Measurements from ENCODE around the gene MAP3K14. TPM values are rescaled to one million over a fixed set of nuclear protein-coding genes. Genes with fewer than 3 reads are reported as not detected.

The MAP3K14 gene
- total RNA-seq, 1 experiment from 2014 or later: 7.8 TPM

GRCh38 chr17:45222289-45222995 lies 94.4 kb downstream of the MAP3K14 start:
- Mint-ChIP-seq H3K36me3 (ENCODE audit: insufficient read depth in 1 of 3, low read depth in 3 of 3) (no peaks in the 10 kb centered on the region), H3K27ac (0 out of 7 replicates have a peak overlapping the region, but pooled peaks of 1 of the 3 experiments have one; percentile 15), H3K4me1 (peaks cover 18 to 39% of the 10 kb centered on the region in 2 experiments), H3K27me3 (ENCODE audit: low read depth) (peaks cover 78% of the 10 kb centered on the region), H3K9me3 (no peaks in the 10 kb centered on the region; a peak in 1 of 5 replicates), H3K4me3 (peak overlapping the region; percentile 66 to 84)
- H4K20me1 ChIP-seq (ENCODE audit: control insufficient read depth, insufficient read depth, insufficient read length): no peaks in the 10 kb centered on the region
- H3K9ac ChIP-seq (ENCODE audit: extremely low read depth, insufficient read length, low read length): no peak overlapping the region
- H3K4ac ChIP-seq (ENCODE audit: low read depth, low read length): no peak overlapping the region
- H3K14ac ChIP-seq (ENCODE audit: insufficient read depth, low read length): no peak overlapping the region
- H3K23ac ChIP-seq (ENCODE audit: insufficient read length, low read depth, low read length): no peak overlapping the region
- no peak overlapping the region for H3K27ac ChIP-seq (ENCODE audit: insufficient read length, low read depth, low read length)
- H2AK5ac ChIP-seq (ENCODE audit: insufficient read length, low read length): no peak overlapping the region
- H2BK15ac ChIP-seq (ENCODE audit: low read depth, low read length): no peak overlapping the region
- H4K8ac ChIP-seq (replicated peaks; ENCODE audit: insufficient read length, low read depth, low read length): no peak overlapping the region
- H3K9me3 ChIP-seq (ENCODE audit: control insufficient read depth, low read depth, low read length): no peaks in the 10 kb centered on the region
- no peaks in the 10 kb centered on the region for H3K79me1 ChIP-seq (ENCODE audit: insufficient read depth, low read depth, low read length, poor library complexity, severe bottlenecking)
- WGBS (ENCODE audit: extremely low coverage, insufficient read length, low lambda C conversion rate): no CpG with 5 or more reads among the region's 33 CpGs
- no peak overlapping the region for H3K18ac ChIP-seq (ENCODE audit: insufficient read length, low read depth, low read length)
- no peaks in the 10 kb centered on the region for H3K4me1 ChIP-seq (ENCODE audit: insufficient read depth, low read length)
- no peak overlapping the region for H3K56ac ChIP-seq (ENCODE audit: insufficient read length, low read depth, low read length)
- H2BK120ac ChIP-seq (ENCODE audit: low read depth, low read length, poor library complexity, severe bottlenecking): no peak overlapping the region
- no peak overlapping the region for H4K91ac ChIP-seq (ENCODE audit: insufficient read length, low read depth, low read length)
- no peak overlapping the region for H4K5ac ChIP-seq (ENCODE audit: insufficient read length, low read depth, low read length)
- no peak overlapping the region for H2BK5ac ChIP-seq (ENCODE audit: insufficient read length, low read length)
- no peak overlapping the region for H2BK20ac ChIP-seq (ENCODE audit: low read depth, low read length, poor library complexity, severe bottlenecking)
- H2BK12ac ChIP-seq (ENCODE audit: insufficient read length, low read depth, low read length): no peak overlapping the region
- TF ChIP-seq CTCF (conservative IDR thresholded peaks at IDR 0.05): no peak
- H3K27me3 ChIP-seq (ENCODE audit: insufficient read depth, low read length): peaks cover 13% of the 10 kb centered on the region
- no peak overlapping the region for H2AFZ ChIP-seq (ENCODE audit: low read length)
- H3K79me2 ChIP-seq (ENCODE audit: insufficient read depth, low read length): no peaks in the 10 kb centered on the region
- DNase-seq: peak; percentile 68
- no peak overlapping the region for H3T11ph ChIP-seq (ENCODE audit: low read length)
- H3K23me2 ChIP-seq (ENCODE audit: insufficient read length, low read depth, low read length, poor library complexity, severe bottlenecking): peaks cover 10% of the 10 kb centered on the region
- peak overlapping the region; percentile 67 for H3K4me2 ChIP-seq (ENCODE audit: insufficient read depth, insufficient read length, low read length)
